GM23338 (cell line): ENCODE data around the gene MECP2. TPM values are rescaled to one million over a fixed set of nuclear protein-coding genes. Genes with fewer than 3 reads are reported as not detected.

Experiments
- ATAC-seq: fragments of 200-7000 bp; cut with Tn5 transposase; 3 replicates; pipeline ENCODE4 v1.9.1; 2020
- DNase-seq: peaks from one replicate; pipeline ENCODE4 v3.0.0-alpha.2; 2015; ENCODE audit warnings: low spot score
- H2AFZ ChIP-seq: fragments of 200-600 bp; sonication (generic); 2 replicates; pipeline ENCODE4 v1.8.0; 2016; ENCODE audit warnings: antibody characterized with exemption, mild to moderate bottlenecking, moderate library complexity
- H3F3A ChIP-seq: fragments of 200-600 bp; sonication (generic); replicated peaks from 2 replicates; pipeline ENCODE4 v1.8.0; 2017; ENCODE audit warnings: antibody characterized with exemption, mixed run types, low read depth
- H3K27ac ChIP-seq: fragments of 200-600 bp; sonication (generic); 2 replicates; pipeline ENCODE4 v1.6.1; 2016; ENCODE audit warnings: low read depth
- H3K27me3 ChIP-seq: fragments of 200-600 bp; sonication (generic); 2 replicates; pipeline ENCODE4 v1.8.0; 2016; ENCODE audit warnings: mild to moderate bottlenecking, mixed run types, moderate library complexity; ENCODE audit not compliant: insufficient read depth
- H3K36me3 ChIP-seq: fragments of 200-600 bp; sonication (generic); 2 replicates; pipeline ENCODE4 v1.8.0; 2016; ENCODE audit warnings: mild to moderate bottlenecking; ENCODE audit not compliant: insufficient read depth
- H3K4me1 ChIP-seq: fragments of 200-600 bp; sonication (generic); 2 replicates; pipeline ENCODE4 v1.8.0; 2016; ENCODE audit warnings: mild to moderate bottlenecking, moderate library complexity; ENCODE audit not compliant: insufficient read depth
- H3K4me2 ChIP-seq: fragments of 200-600 bp; sonication (generic); 2 replicates; pipeline ENCODE4 v1.7.1; 2017; ENCODE audit warnings: mixed run types
- H3K4me3 ChIP-seq: fragments of 200-600 bp; sonication (generic); 2 replicates; pipeline ENCODE4 v1.6.1; 2016; ENCODE audit warnings: mixed run types
- H3K79me2 ChIP-seq: fragments of 200-600 bp; sonication (generic); replicated peaks from 2 replicates; pipeline ENCODE4 v1.8.0; 2017; ENCODE audit warnings: mild to moderate bottlenecking; ENCODE audit not compliant: insufficient read depth
- H3K9me2 ChIP-seq: fragments of 200-600 bp; sonication (generic); 2 replicates; pipeline ENCODE4 v1.8.0; 2017; ENCODE audit not compliant: insufficient read depth
- H4K20me1 ChIP-seq: fragments of 200-600 bp; sonication (generic); replicated peaks from 2 replicates; pipeline ENCODE4 v1.8.0; 2017; ENCODE audit warnings: mild to moderate bottlenecking; ENCODE audit not compliant: insufficient read depth
- H3K27ac Mint-ChIP-seq: 2 replicates; pipeline ENCODE4 v1.8.0; 2020; ENCODE audit warnings: inconsistent platforms, mild to moderate bottlenecking, moderate library complexity, mixed read lengths
- H3K27me3 Mint-ChIP-seq: 3 replicates; pipeline ENCODE4 v1.8.0; 2022; ENCODE audit warnings: low read depth, mild to moderate bottlenecking, moderate library complexity, mixed read lengths, inconsistent platforms; ENCODE audit not compliant: insufficient read depth, poor library complexity
- H3K36me3 Mint-ChIP-seq: 3 replicates; pipeline ENCODE4 v1.8.0; 2021; ENCODE audit warnings: low read depth, mild to moderate bottlenecking, inconsistent platforms, moderate library complexity, mixed read lengths
- H3K4me1 Mint-ChIP-seq: 3 replicates; pipeline ENCODE4 v1.8.0; 2020; ENCODE audit warnings: mild to moderate bottlenecking, inconsistent platforms, mixed read lengths
- H3K4me3 Mint-ChIP-seq: 3 replicates; pipeline ENCODE4 v1.8.0; 2021; ENCODE audit warnings: moderate library complexity, mild to moderate bottlenecking, inconsistent platforms, mixed read lengths
- H3K9me3 Mint-ChIP-seq: 3 replicates; pipeline ENCODE4 v1.8.0; 2020; ENCODE audit warnings: moderate library complexity, mild to moderate bottlenecking, inconsistent platforms, mixed read lengths
- CREB1 ChIP-seq: fragments of 250-450 bp; sonication (Bioruptor Pico); IDR thresholded peaks from 2 replicates; pipeline ENCODE4 v1.5.0; 2020; ENCODE audit warnings: low read depth, mild to moderate bottlenecking, moderate library complexity
- ZNF114 ChIP-seq: fragments of 250-450 bp; sonication (Bioruptor Pico); IDR thresholded peaks from 2 replicates; pipeline ENCODE4 v1.5.0; 2020; ENCODE audit warnings: mild to moderate bottlenecking, moderate library complexity
- polyA plus RNA-seq: library from polyadenylated mRNA; unstranded; fragments of >200 nt; fragmentation: Nextera tagmentation; extraction: Ambion mirVana; gene quantifications from 2 replicates; pipeline ENCODE4 v1.2.1, GENCODE V29; 2016
- total RNA-seq: library from RNA; depleted of rRNA; stranded (reverse); fragments of >200 nt; shearing (Covaris generic); gene quantifications from 2 replicates; pipeline ENCODE4 v1.2.3, GENCODE V29; 2014
- TF ChIP-seq, protein P1 (sequence below), 2 experiments: fragments of 200-600 bp in 1 of 2; sonication (generic) in 1 of 2; conservative IDR thresholded peaks; 2 replicates each; pipeline versions ENCODE4 v1.5.1 to v1.6.1; 2016 to 2017; ENCODE audit warnings: antibody characterized with exemption in 2 of 2, low read depth in 2 of 2, mild to moderate bottlenecking in 2 of 2, moderate library complexity in 1 of 2
- TF ChIP-seq, protein P2 (sequence below): fragments of 250-450 bp; sonication (Bioruptor Pico); IDR thresholded peaks from 2 replicates; pipeline ENCODE4 v1.5.0; 2020; ENCODE audit warnings: mild to moderate bottlenecking, moderate library complexity

Gene MECP2
- total and polyA plus RNA-seq, 2 experiments from 2014 or later = 27.7 to 32.7 TPM

DNA sequence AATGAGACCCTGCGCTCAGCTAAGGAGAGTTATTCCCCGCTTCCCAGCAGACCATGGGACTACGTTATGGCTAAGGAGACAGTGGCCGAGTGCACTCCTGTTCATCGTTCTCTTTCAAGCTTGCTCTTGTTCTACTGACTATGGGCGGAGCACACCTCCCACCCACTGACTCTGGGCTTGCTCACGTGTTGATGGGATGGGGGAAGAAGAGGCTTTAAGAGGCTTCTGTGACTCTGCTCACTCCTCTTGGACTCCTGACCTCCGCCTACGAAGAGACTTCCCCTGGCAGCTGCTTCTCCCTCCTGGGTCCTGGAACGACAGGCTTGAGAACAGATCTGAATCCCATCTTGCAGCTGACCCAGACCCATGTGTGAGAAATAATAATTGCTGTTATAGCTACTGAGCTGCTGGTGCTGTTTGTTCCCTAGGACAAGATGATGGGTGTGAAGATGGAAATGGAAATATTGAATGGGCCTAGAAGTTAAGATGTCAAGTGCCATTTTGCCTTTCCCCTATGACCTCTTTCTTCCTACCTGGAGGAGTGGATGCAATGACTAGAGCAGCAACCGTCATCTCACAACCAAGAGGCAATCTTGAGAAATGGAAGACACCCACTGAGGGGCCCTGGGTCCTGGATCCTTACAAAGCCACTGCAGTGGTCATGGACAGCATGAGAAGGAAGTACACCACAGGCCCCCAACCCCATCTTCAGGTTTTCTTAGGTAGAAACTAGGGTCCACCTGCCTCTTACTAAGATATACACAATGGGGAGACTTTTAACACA lies 39.1 kb downstream of the MECP2 start:
- Histone ChIP-seq H4K20me1 (no peaks in the 10 kb centered on the region; the same call in 1 of the 2 replicates), H3K27me3 (no peaks in the 10 kb centered on the region), H3F3A (no peaks in the 10 kb centered on the region), H3K36me3 (no peaks in the 10 kb centered on the region), H3K9me2 (no peaks in the 10 kb centered on the region), H3K4me3 (no peak overlapping the region), H2AFZ (no peak overlapping the region), H3K79me2 (peaks cover 70% of the 10 kb centered on the region), H3K4me1 (no peaks in the 10 kb centered on the region), H3K27ac (no peak overlapping the region), H3K4me2 (no peak overlapping the region)
- DNase-seq (no peak), ATAC-seq (no peak)
- no peaks in the 10 kb centered on the region for H3K9me3 Mint-ChIP-seq
- H3K36me3 Mint-ChIP-seq = peaks cover 14% of the 10 kb centered on the region
- H3K27ac Mint-ChIP-seq = no peak overlapping the region
- no peaks in the 10 kb centered on the region for H3K27me3 Mint-ChIP-seq
- H3K4me3 Mint-ChIP-seq = no peak overlapping the region
- TF ChIP-seq CREB1 (CRISPR knock-in tag) = no peak
- no peak for TF ChIP-seq ZNF114 (CRISPR knock-in tag)
- TF ChIP-seq, protein P1, sequence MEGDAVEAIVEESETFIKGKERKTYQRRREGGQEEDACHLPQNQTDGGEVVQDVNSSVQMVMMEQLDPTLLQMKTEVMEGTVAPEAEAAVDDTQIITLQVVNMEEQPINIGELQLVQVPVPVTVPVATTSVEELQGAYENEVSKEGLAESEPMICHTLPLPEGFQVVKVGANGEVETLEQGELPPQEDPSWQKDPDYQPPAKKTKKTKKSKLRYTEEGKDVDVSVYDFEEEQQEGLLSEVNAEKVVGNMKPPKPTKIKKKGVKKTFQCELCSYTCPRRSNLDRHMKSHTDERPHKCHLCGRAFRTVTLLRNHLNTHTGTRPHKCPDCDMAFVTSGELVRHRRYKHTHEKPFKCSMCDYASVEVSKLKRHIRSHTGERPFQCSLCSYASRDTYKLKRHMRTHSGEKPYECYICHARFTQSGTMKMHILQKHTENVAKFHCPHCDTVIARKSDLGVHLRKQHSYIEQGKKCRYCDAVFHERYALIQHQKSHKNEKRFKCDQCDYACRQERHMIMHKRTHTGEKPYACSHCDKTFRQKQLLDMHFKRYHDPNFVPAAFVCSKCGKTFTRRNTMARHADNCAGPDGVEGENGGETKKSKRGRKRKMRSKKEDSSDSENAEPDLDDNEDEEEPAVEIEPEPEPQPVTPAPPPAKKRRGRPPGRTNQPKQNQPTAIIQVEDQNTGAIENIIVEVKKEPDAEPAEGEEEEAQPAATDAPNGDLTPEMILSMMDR (conservative IDR thresholded peaks at IDR 0.05; ENCODE audit: low read depth in 2 of 2) = no peak
- TF ChIP-seq, protein P2, sequence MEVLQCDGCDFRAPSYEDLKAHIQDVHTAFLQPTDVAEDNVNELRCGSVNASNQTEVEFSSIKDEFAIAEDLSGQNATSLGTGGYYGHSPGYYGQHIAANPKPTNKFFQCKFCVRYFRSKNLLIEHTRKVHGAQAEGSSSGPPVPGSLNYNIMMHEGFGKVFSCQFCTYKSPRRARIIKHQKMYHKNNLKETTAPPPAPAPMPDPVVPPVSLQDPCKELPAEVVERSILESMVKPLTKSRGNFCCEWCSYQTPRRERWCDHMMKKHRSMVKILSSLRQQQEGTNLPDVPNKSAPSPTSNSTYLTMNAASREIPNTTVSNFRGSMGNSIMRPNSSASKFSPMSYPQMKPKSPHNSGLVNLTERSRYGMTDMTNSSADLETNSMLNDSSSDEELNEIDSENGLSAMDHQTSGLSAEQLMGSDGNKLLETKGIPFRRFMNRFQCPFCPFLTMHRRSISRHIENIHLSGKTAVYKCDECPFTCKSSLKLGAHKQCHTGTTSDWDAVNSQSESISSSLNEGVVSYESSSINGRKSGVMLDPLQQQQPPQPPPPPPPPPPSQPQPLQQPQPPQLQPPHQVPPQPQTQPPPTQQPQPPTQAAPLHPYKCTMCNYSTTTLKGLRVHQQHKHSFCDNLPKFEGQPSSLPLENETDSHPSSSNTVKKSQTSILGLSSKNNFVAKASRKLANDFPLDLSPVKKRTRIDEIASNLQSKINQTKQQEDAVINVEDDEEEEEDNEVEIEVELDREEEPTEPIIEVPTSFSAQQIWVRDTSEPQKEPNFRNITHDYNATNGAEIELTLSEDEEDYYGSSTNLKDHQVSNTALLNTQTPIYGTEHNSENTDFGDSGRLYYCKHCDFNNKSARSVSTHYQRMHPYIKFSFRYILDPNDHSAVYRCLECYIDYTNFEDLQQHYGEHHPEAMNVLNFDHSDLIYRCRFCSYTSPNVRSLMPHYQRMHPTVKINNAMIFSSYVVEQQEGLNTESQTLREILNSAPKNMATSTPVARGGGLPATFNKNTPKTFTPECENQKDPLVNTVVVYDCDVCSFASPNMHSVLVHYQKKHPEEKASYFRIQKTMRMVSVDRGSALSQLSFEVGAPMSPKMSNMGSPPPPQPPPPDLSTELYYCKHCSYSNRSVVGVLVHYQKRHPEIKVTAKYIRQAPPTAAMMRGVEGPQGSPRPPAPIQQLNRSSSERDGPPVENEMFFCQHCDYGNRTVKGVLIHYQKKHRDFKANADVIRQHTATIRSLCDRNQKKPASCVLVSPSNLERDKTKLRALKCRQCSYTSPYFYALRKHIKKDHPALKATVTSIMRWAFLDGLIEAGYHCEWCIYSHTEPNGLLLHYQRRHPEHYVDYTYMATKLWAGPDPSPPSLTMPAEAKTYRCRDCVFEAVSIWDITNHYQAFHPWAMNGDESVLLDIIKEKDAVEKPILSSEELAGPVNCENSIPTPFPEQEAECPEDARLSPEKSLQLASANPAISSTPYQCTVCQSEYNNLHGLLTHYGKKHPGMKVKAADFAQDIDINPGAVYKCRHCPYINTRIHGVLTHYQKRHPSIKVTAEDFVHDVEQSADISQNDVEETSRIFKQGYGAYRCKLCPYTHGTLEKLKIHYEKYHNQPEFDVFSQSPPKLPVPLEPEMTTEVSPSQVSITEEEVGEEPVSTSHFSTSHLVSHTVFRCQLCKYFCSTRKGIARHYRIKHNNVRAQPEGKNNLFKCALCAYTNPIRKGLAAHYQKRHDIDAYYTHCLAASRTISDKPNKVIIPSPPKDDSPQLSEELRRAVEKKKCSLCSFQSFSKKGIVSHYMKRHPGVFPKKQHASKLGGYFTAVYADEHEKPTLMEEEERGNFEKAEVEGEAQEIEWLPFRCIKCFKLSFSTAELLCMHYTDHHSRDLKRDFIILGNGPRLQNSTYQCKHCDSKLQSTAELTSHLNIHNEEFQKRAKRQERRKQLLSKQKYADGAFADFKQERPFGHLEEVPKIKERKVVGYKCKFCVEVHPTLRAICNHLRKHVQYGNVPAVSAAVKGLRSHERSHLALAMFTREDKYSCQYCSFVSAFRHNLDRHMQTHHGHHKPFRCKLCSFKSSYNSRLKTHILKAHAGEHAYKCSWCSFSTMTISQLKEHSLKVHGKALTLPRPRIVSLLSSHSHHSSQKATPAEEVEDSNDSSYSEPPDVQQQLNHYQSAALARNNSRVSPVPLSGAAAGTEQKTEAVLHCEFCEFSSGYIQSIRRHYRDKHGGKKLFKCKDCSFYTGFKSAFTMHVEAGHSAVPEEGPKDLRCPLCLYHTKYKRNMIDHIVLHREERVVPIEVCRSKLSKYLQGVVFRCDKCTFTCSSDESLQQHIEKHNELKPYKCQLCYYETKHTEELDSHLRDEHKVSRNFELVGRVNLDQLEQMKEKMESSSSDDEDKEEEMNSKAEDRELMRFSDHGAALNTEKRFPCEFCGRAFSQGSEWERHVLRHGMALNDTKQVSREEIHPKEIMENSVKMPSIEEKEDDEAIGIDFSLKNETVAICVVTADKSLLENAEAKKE = no peak
- H3K4me1 Mint-ChIP-seq = peaks cover 18% of the 10 kb centered on the region
